GM12892 (cell line): ENCODE measurements around the gene IL10.
"Not testable (repeated sequence)": the region's sequence is repeated elsewhere in the genome, so short reads cannot be mapped to it uniquely, and the experiment has no call there.

Source experiments
- POLR2A ChIP-seq: IDR thresholded peaks from 2 replicates; pipeline ENCODE4 v1.6.1; 2011; ENCODE audit warnings: low read depth, low read length, control low read depth
- POLR2AphosphoS5 ChIP-seq: IDR thresholded peaks from 2 replicates; pipeline ENCODE4 v1.6.1; 2011; ENCODE audit warnings: low read depth, low read length, control low read depth

GRCh38 chr1:206762741-206763364, 9.4 kb downstream of the IL10 start:
- TF ChIP-seq POLR2A, POLR2AphosphoS5: not testable (repeated sequence)
